HepG2 (cell line): Measurements from ENCODE around the gene CCDC142. TPM values are rescaled to one million over a fixed set of nuclear protein-coding genes. Genes with fewer than 3 reads are reported as not detected.
A peak's percentile ranks its signal among the peaks of the same experiment; 100 is the strongest.

ENCODE experiments used
- ATAC-seq: fragments of 200-7000 bp; cut with Tn5 transposase; 3 replicates; pipeline ENCODE4 v1.9.1; 2020; ENCODE audit warnings: mild to moderate bottlenecking, moderate library complexity
- BruUV-seq: library from RNA; stranded (reverse); fragments of 400-500 nt; replicated peaks from 2 replicates; lab custom pipeline; 2021; lab: Mats Ljungman, UMichigan
- CTCF ChIA-PET: fragments of 300-600 bp; formaldehyde crosslinking; extraction: SDS; loops from one replicate; lab custom pipeline; 2021; ENCODE audit warnings: low total read pairs, inconsistent platforms, low intra/inter-chr PET ratio; lab: Yijun Ruan, JAX
- POLR2A ChIA-PET: fragments of 350-600 bp; sonication (Branson Sonifier 250); formaldehyde crosslinking; loops from one replicate; lab custom pipeline; 2020; ENCODE audit warnings: antibody characterized with exemption, inconsistent platforms; lab: Yijun Ruan, JAX
- DNase-seq: peaks from one replicate; pipeline ENCODE4 v3.0.0-alpha.2; 2015; ENCODE audit warnings: low spot score
- FAIRE-seq: peaks from 3 replicates; lab custom pipeline; 2011; peaks lifted over from hg19 to GRCh38; lab: Jason Lieb, UNC
- H2AFZ ChIP-seq: one replicate; pipeline ENCODE4 v1.6.1; 2011; ENCODE audit warnings: low read length, inconsistent platforms
- H3K27ac ChIP-seq: fragments of 300-600 bp; 3 replicates; pipeline ENCODE4 v1.8.0; 2011; ENCODE audit warnings: mixed run types, mild to moderate bottlenecking, mixed read lengths, low read length, inconsistent platforms; ENCODE audit not compliant: insufficient read depth; ENCODE audit errors: extremely low read length
- H3K27me3 ChIP-seq, 2 experiments: fragments of 200-600 bp in 1 of 2; 2 replicates in 1 of 2; 3 replicates in 1 of 2; pipeline versions ENCODE4 v1.6.0 to v1.8.0; 2011; ENCODE audit warnings: low read length in 2 of 2, mild to moderate bottlenecking in 2 of 2, moderate library complexity in 2 of 2, inconsistent platforms in 1 of 2; ENCODE audit not compliant: insufficient read depth in 2 of 2, control insufficient read depth in 1 of 2
- H3K36me3 ChIP-seq, 2 experiments: fragments of 200-600 bp in 1 of 2; replicated peaks in 1 of 2; 2 replicates in 1 of 2; 3 replicates in 1 of 2; pipeline versions ENCODE4 v1.5.1 to v1.8.0; 2011; ENCODE audit warnings: low read length in 2 of 2, inconsistent platforms in 1 of 2; ENCODE audit not compliant: insufficient read depth in 2 of 2, control insufficient read depth in 1 of 2
- H3K4me1 ChIP-seq: 2 replicates; pipeline ENCODE4 v1.5.1; 2012; ENCODE audit warnings: low read length, inconsistent platforms; ENCODE audit not compliant: insufficient read depth
- H3K4me2 ChIP-seq: 2 replicates; pipeline ENCODE4 v1.6.0; 2011; ENCODE audit warnings: low read depth, low read length, inconsistent platforms
- H3K4me3 ChIP-seq, 3 experiments: fragments of 200-600 bp in 1 of 3; sonication (generic), shearing (Covaris generic) in 1 of 3; replicated peaks in 1 of 3; 2 replicates each; pipeline ENCODE4 v1.5.1; 2011 to 2016; ENCODE audit warnings: low read length in 3 of 3, inconsistent platforms in 2 of 3, low read depth in 2 of 3, mild to moderate bottlenecking in 2 of 3, control low read depth in 1 of 3, mixed read lengths in 1 of 3; ENCODE audit not compliant: insufficient read depth in 1 of 3
- H3K79me2 ChIP-seq: one replicate; pipeline ENCODE4 v1.6.1; 2011; ENCODE audit warnings: low read length, inconsistent platforms; ENCODE audit not compliant: insufficient read depth
- H3K9ac ChIP-seq: 2 replicates; pipeline ENCODE4 v1.6.0; 2011; ENCODE audit warnings: mild to moderate bottlenecking, low read depth, low read length, inconsistent platforms; ENCODE audit not compliant: insufficient read depth
- H3K9me3 ChIP-seq: 2 replicates; pipeline ENCODE4 v1.5.1; 2012; ENCODE audit warnings: mild to moderate bottlenecking, low read length
- H4K20me1 ChIP-seq: 2 replicates; pipeline ENCODE4 v1.6.0; 2011; ENCODE audit warnings: inconsistent platforms, mild to moderate bottlenecking, low read length, moderate library complexity; ENCODE audit not compliant: insufficient read depth
- GPN1 ChIP-seq: sonication (generic); formaldehyde crosslinking; IDR thresholded peaks from 2 replicates; pipeline ENCODE4 v1.5.1; 2020; ENCODE audit warnings: missing genetic modification reagents, borderline replicate concordance
- IKZF4 ChIP-seq: sonication (generic); formaldehyde crosslinking; IDR thresholded peaks from 2 replicates; pipeline ENCODE4 v1.5.1; 2020; ENCODE audit warnings: borderline replicate concordance, mild to moderate bottlenecking, low read depth, missing genetic modification reagents; ENCODE audit errors: not compliant biosample characterization
- ISL2 ChIP-seq: sonication (generic); formaldehyde crosslinking; IDR thresholded peaks from 2 replicates; pipeline ENCODE4 v1.5.0; 2020; ENCODE audit warnings: missing genetic modification reagents
- PCBP1 ChIP-seq: fragments of 200-400 bp; formaldehyde crosslinking; IDR thresholded peaks from 2 replicates; pipeline ENCODE4 v1.6.1; 2017; ENCODE audit warnings: mild to moderate bottlenecking, low read depth, low read length, borderline replicate concordance
- PHF5A ChIP-seq: IDR thresholded peaks from one replicate; pipeline ENCODE4 v1.6.1; 2018; ENCODE audit warnings: low read depth, missing genetic modification reagents; ENCODE audit not compliant: unreplicated experiment
- PLSCR1 ChIP-seq: sonication (generic); formaldehyde crosslinking; IDR thresholded peaks from 2 replicates; pipeline ENCODE4 v1.5.0; 2020; ENCODE audit warnings: missing genetic modification reagents, mild to moderate bottlenecking, borderline replicate concordance
- ZBTB25 ChIP-seq: IDR thresholded peaks from 2 replicates; pipeline ENCODE4 v1.6.1; 2018; ENCODE audit warnings: missing genetic modification reagents
- ZBTB26 ChIP-seq: IDR thresholded peaks from 2 replicates; pipeline ENCODE4 v1.6.1; 2016; ENCODE audit warnings: missing compliant biosample characterization, missing genetic modification reagents, borderline replicate concordance
- ZBTB34 ChIP-seq: sonication (generic); formaldehyde crosslinking; IDR thresholded peaks from 2 replicates; pipeline ENCODE4 v1.8.0; 2022; ENCODE audit warnings: mild to moderate bottlenecking, missing genetic modification reagents
- ZBTB38 ChIP-seq: sonication (generic); formaldehyde crosslinking; IDR thresholded peaks from 2 replicates; pipeline ENCODE4 v1.5.1; 2020; ENCODE audit warnings: mild to moderate bottlenecking, missing genetic modification reagents
- ZMAT3 ChIP-seq: sonication (generic); formaldehyde crosslinking; conservative IDR thresholded peaks from 2 replicates; pipeline ENCODE4 v1.7.0; 2021; ENCODE audit warnings: missing genetic modification reagents
- ZNF101 ChIP-seq: sonication (generic); formaldehyde crosslinking; IDR thresholded peaks from 2 replicates; pipeline ENCODE4 v1.4.0; 2020; ENCODE audit warnings: mild to moderate bottlenecking, low read depth, missing genetic modification reagents, borderline replicate concordance
- ZNF326 ChIP-seq: sonication (generic); formaldehyde crosslinking; IDR thresholded peaks from 2 replicates; pipeline ENCODE4 v1.4.0; 2020; ENCODE audit warnings: missing genetic modification reagents, borderline replicate concordance
- WGBS: methylation state at CpG from one replicate; pipeline ENCODE4 v1.1.6; 2017; ENCODE audit warnings: low lambda C conversion rate; 5-methylcytosine and 5-hydroxymethylcytosine counted together
- in situ Hi-C: cut with HindIII; loops from 2 replicates; pipeline ENCODE4 v1.10.0; 2017; ENCODE audit warnings: low pct_unique_long_range_greater_than_20kb; ENCODE audit not compliant: extremely low pct_ligation_motif_present
- intact Hi-C: fragments of 100-400 bp; cut with micrococcal nuclease; formaldehyde crosslinking; loops from one replicate; pipeline ENCODE4 v1.10.0; 2022; ENCODE audit not compliant: unreplicated experiment
- polyA plus RNA-seq, 8 experiments: library from polyadenylated mRNA; depleted of rRNA in 3 of 8; stranded (reverse) in 7 of 8; unstranded in 1 of 8; fragments of >200 nt; fragmentation: Illumina TruSeq in 4 of 8; extraction: Trizol in 4 of 8; gene quantifications; 2 replicates each; pipeline versions ENCODE4 v1.2.1 to v1.2.3, GENCODE V29; 2011 to 2016; ENCODE audit warnings: low read depth in 4 of 8, missing spikeins in 1 of 8, mixed read lengths in 1 of 8; ENCODE audit not compliant: insufficient read depth in 1 of 8
- total RNA-seq, 5 experiments: library from RNA; depleted of rRNA; stranded (reverse); fragments of >200 nt; fragmentation: Illumina TruSeq; extraction: Trizol; gene quantifications; 2 replicates each; pipeline ENCODE4 v1.2.3, GENCODE V29; 2016; ENCODE audit warnings: low read depth in 1 of 5
- TF ChIP-seq, protein P1 (sequence below): sonication (generic); formaldehyde crosslinking; IDR thresholded peaks from 2 replicates; pipeline ENCODE4 v1.5.1; 2020; ENCODE audit warnings: missing genetic modification reagents, mild to moderate bottlenecking, borderline replicate concordance

The CCDC142 gene
- total and polyA plus RNA-seq, 2 of the 13 experiments (the other 11 are each of a cell fraction or from before 2014, with no cell fraction given): 14.7 to 30.4 TPM

DNA sequence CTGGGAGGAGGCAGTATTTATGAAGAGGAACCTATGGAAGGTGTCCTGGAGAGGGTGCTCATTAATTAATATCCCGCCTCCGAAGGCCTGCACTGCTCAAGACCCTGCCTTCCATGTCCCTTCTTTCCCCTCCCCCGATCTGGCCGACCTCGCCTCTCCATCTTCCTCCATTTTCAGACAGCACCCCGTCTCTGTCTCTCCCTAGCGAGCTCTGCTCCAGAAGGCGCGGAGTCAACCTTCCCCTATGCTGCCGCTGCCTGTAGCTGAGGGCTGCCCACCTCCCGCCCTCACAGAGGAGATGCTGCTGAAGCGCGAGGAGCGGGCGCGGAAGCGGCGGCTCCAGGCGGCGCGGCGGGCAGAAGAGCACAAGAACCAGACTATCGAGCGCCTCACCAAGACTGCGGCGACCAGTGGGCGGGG, 25.7 kb downstream of the CCDC142 start (continued):
- peak; percentile 11; the same call in 1 of the 2 replicates for TF ChIP-seq ZBTB26 (CRISPR knock-in tag)
- TF ChIP-seq ZNF101 (CRISPR knock-in tag): no peak

DNA sequence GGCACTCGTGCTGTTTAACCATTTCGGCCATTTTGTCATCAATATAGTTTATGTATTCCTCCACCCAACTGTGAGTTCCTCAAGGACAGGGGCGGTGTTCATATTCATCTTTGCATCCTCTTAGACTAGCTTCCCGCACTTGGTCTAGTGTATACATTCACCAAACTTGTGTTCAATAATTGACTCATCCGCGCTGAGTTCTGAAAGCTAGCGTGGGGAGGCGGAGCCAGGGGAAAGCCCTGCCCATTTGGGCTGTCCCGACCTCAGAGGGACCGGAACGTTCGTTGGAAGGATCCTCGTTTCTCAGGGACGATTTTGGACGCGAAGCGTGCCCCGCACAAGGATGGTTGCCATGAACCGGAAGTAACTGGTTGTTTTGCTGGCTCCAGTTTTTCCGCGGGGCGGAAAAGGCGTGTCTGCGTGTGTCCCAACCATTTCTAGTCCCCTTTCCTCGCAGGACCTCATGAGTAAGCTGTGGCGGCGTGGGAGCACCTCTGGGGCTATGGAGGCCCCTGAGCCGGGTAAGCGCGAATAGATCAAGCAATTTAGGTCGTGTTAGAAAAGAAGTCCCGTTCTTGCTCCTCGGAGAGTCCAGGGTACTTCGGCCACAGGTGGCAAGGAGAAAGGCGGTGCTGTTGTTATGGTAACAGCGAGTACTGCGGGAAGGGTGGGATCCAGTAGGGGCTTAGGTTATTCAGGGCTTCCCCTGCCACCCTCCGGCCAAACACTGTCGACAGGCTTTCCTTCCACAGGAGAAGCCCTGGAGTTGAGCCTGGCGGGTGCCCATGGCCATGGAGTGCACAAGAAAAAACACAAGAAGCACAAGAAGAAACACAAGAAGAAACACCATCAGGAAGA, 27.9 kb downstream of the CCDC142 start, which contains the start of gene INO80B:
INO80B (plus strand) TSS at position 434 of the 858 bp plus-strand sequence; CDS start at position 464, 30 bp downstream.
- intact Hi-C loops: loop anchor here (1.0 kb wide), 2 partner anchors 15 to 28 kb away; partner anchors contain the start of gene TTC31
- TSS peak; percentile 38 for BruUV-seq
- TF ChIP-seq ZBTB34 (CRISPR knock-in tag): peak; percentile 71; the same call in 1 of the 2 replicates
- TF ChIP-seq, protein P1, sequence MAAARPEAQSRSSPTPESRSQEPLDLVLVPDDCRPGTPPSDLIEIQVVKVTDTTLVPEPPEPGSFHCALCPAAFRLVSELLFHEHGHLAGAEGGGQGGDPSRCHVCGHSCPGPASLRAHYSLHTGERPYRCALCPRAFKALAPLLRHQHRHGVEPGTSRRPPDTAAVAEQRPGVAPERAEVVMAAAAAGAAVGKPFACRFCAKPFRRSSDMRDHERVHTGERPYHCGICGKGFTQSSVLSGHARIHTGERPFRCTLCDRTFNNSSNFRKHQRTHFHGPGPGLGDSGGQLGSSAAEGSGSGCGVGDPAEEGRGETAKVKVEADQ (CRISPR knock-in tag): peak; percentile 94
- peak; percentile 39 for TF ChIP-seq IKZF4 (CRISPR knock-in tag)
- no peak for TF ChIP-seq GPN1 (CRISPR knock-in tag)
- peak; percentile 90; the same call in 1 of the 2 replicates for TF ChIP-seq PCBP1
- peak; percentile 79 for TF ChIP-seq ZMAT3 (CRISPR knock-in tag)
- TF ChIP-seq ZBTB25 (CRISPR knock-in tag): peak; percentile 97
- TF ChIP-seq PLSCR1 (CRISPR knock-in tag): no peak
- peak; percentile 84 for TF ChIP-seq ZBTB38 (CRISPR knock-in tag)
- TF ChIP-seq ZNF326 (CRISPR knock-in tag): no peak
- TF ChIP-seq PHF5A (CRISPR knock-in tag): peak; percentile 94
- TF ChIP-seq ISL2 (CRISPR knock-in tag): peak; percentile 85

More for the DNA sequence above, 27.9 kb downstream of the CCDC142 start, which contains the start of gene INO80B:
- peaks cover 22% of the 10 kb centered on the region for H3K79me2 ChIP-seq
- peak within 1 kb of the TSS; percentile 32 for H2AFZ ChIP-seq
- ChIA-PET POLR2A (interaction anchor here (0.8 to 12.4 kb wide), 16 partner anchors 12 to 74 kb away, joined by 3 to 342 read pairs (median 6); partner anchors contain the start of genes AUP1, CCDC142, DQX1 and HTRA2), CTCF (interaction anchor here (0.9 kb wide), 1 partner anchor 28 kb away, joined by 3 read pairs; the partner anchor contains the start of genes CCDC142 and TTC31)
- H3K9ac ChIP-seq: peak within 1 kb of the TSS; percentile 71
- H3K27ac ChIP-seq: peak within 1 kb of the TSS; percentile 17
- peaks cover 50% of the 10 kb centered on the region for H3K4me1 ChIP-seq
- peak within 1 kb of the TSS; percentile 65 to 89 (median 84) for H3K4me3 ChIP-seq
- FAIRE-seq (peak; percentile 94), DNase-seq (peak; percentile 97), ATAC-seq (peak; percentile 22)
- no peaks in the 10 kb centered on the region for H3K9me3 ChIP-seq
- no peaks in the 10 kb centered on the region for H3K36me3 ChIP-seq
- peak within 1 kb of the TSS; percentile 98 for H3K4me2 ChIP-seq
- no peaks in the 10 kb centered on the region; a peak in 1 of 5 replicates for H3K27me3 ChIP-seq
- 4% methylated on average over 39 of the region's 40 CpGs for WGBS
- in situ Hi-C loops: no loop called here
- H4K20me1 ChIP-seq: no peaks in the 10 kb centered on the region
